ENCODE measurements around the gene MAMDC2. TPM values are rescaled to one million over a fixed set of nuclear protein-coding genes. Genes with fewer than 3 reads are reported as not detected.

Gene MAMDC2
- total and polyA plus RNA-seq, 4 donors, result 2.0 to 14.6 (median 6.2) TPM

DNA sequence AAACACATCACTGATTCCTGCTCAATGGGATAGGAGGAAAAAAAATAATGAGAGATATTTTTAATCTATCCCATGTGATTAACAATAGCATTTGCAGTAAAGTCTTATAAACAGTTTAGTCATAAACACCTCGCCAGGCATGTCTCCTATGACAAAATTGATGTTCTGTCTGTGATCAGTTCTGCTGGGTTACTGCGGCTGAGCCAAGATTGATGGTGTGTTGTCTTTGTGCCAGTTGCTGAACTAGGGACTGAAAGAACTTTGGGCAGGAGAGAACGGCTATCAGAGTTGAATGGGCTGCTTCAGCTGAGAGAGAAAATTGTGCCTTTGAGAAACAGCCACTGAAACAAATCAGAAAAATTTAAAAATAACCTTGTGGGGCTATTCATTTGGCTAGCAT, 37.3 kb upstream of the MAMDC2 start:
- Histone ChIP-seq H3K4me1 (ENCODE audit: control insufficient read depth in 1 of 2, insufficient read depth in 2 of 2, low read length in 2 of 2) (no peaks in the 10 kb centered on the region), H3K9me3 (ENCODE audit: control insufficient read depth, low read length) (no peaks in the 10 kb centered on the region), H3K4me3 (ENCODE audit: low read length in 2 of 2) (no peak overlapping the region), H3K27me3 (ENCODE audit: control insufficient read depth in 1 of 2, insufficient read depth in 2 of 2, low read length in 1 of 2) (no peaks in the 10 kb centered on the region), H3K27ac (ENCODE audit: low read depth in 1 of 2, low read length in 2 of 2) (no peak overlapping the region), H3K36me3 (ENCODE audit: control insufficient read depth in 1 of 2, insufficient read depth in 2 of 2, low read length in 1 of 2) (no peaks in the 10 kb centered on the region)
- intact Hi-C loops (cut with DNase I), result no loop called here
- DNase-seq (no peak), ATAC-seq (ENCODE audit: low FRiP score) (no peak)
- 27 to 50% methylated on average over 3 of the region's 3 CpGs for WGBS, 2 donors

DNA sequence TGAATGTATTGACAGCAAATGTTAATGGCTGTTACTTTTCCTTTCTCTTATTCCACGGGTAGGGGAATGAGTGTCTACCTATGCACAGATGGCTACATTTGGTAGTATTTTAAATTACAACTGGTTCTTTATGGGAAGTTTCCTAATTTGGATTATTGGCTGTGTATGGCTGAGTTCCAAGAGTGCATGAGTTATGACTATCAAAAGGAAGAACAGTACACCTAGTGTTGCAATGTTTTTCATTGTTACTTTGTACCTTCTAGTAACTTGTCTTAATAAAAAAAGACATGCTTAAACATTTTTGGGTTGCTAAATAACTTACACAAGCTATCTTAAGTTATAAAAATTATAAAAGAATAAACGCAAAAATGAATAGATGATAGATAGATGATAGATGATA, 35.8 kb upstream of the MAMDC2 start:
- Histone ChIP-seq H3K4me3 (ENCODE audit: low read length in 2 of 2) (no peak overlapping the region), H3K36me3 (ENCODE audit: control insufficient read depth in 1 of 2, insufficient read depth in 2 of 2, low read length in 1 of 2) (no peaks in the 10 kb centered on the region), H3K4me1 (ENCODE audit: control insufficient read depth in 1 of 2, insufficient read depth in 2 of 2, low read length in 2 of 2) (no peaks in the 10 kb centered on the region), H3K27me3 (ENCODE audit: control insufficient read depth in 1 of 2, insufficient read depth in 2 of 2, low read length in 1 of 2) (no peaks in the 10 kb centered on the region), H3K27ac (ENCODE audit: low read depth in 1 of 2, low read length in 2 of 2) (no peak overlapping the region), H3K9me3 (ENCODE audit: control insufficient read depth, low read length) (no peaks in the 10 kb centered on the region)
- 86 to 90% methylated on average over 2 of the region's 2 CpGs for WGBS, 2 donors
- ATAC-seq (ENCODE audit: low FRiP score) (no peak), DNase-seq (no peak)
- intact Hi-C loops (cut with DNase I), result no loop called here

DNA sequence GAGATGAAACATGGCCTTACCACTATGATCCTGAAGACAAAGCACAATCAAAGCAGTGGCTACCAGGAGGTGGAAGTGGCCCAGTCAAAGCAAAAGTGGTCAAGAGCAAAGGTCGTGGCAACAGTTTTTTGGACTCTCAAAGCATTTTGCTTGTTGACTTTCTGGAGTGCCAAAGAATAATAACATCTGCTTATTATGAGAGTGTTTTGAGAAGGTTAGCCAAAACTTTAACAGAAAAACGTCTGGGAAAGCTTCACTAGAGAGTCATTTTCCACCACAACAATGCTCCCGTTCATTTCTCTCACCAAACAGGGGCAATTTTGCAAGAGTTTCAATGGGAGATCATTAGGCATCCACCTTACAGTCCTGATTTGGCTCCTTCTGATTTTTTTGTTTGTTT, 33.6 kb upstream of the MAMDC2 start:
- Histone ChIP-seq H3K27me3 (ENCODE audit: control insufficient read depth in 1 of 2, insufficient read depth in 2 of 2, low read length in 1 of 2) (no peaks in the 10 kb centered on the region), H3K4me1 (ENCODE audit: control insufficient read depth in 1 of 2, insufficient read depth in 2 of 2, low read length in 2 of 2) (no peaks in the 10 kb centered on the region), H3K36me3 (ENCODE audit: control insufficient read depth in 1 of 2, insufficient read depth in 2 of 2, low read length in 1 of 2) (no peaks in the 10 kb centered on the region), H3K9me3 (ENCODE audit: control insufficient read depth, low read length) (no peaks in the 10 kb centered on the region), H3K4me3 (ENCODE audit: low read length in 2 of 2) (no peak overlapping the region), H3K27ac (ENCODE audit: low read depth in 1 of 2, low read length in 2 of 2) (no peak overlapping the region)
- ATAC-seq (ENCODE audit: low FRiP score) (no peak), DNase-seq (no peak)
- 22 to 29% methylated on average over 3 of the region's 3 CpGs for WGBS, 2 donors
- intact Hi-C loops (cut with DNase I), result no loop called here

DNA sequence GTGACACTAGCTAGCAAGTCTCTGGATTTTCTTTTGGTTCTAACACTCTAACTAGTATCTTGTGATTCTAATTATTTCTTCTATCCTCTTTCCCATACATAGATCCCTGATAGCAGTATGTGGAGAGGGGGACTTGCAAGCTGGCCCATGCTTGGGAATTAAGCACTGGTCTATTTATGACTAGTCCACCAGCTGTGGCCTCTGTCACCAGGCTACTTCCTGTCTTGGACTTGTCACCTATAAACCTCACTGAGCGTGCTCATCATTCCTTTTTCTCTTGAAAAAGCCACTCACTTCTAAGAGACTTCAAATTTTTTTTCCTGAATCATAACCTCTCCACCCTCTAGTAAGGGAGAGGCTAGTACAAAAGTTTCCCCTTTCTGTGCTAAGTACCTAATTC, 32.3 kb upstream of the MAMDC2 start:
- 91 to 95% methylated on average over 1 of the region's 1 CpG for WGBS, 2 donors
- no peak overlapping the region for H3K27ac ChIP-seq (ENCODE audit: low read depth in 1 of 2, low read length in 2 of 2)
- no peaks in the 10 kb centered on the region for H3K4me1 ChIP-seq (ENCODE audit: control insufficient read depth in 1 of 2, insufficient read depth in 2 of 2, low read length in 2 of 2)
- H3K4me3 ChIP-seq (ENCODE audit: low read length in 2 of 2), result no peak overlapping the region
- intact Hi-C loops (cut with DNase I), result no loop called here
- no peaks in the 10 kb centered on the region for H3K36me3 ChIP-seq (ENCODE audit: control insufficient read depth in 1 of 2, insufficient read depth in 2 of 2, low read length in 1 of 2)
- ATAC-seq (ENCODE audit: low FRiP score) (no peak), DNase-seq (no peak)
- no peaks in the 10 kb centered on the region for H3K9me3 ChIP-seq (ENCODE audit: control insufficient read depth, low read length)
- no peaks in the 10 kb centered on the region for H3K27me3 ChIP-seq (ENCODE audit: control insufficient read depth in 1 of 2, insufficient read depth in 2 of 2, low read length in 1 of 2)

DNA sequence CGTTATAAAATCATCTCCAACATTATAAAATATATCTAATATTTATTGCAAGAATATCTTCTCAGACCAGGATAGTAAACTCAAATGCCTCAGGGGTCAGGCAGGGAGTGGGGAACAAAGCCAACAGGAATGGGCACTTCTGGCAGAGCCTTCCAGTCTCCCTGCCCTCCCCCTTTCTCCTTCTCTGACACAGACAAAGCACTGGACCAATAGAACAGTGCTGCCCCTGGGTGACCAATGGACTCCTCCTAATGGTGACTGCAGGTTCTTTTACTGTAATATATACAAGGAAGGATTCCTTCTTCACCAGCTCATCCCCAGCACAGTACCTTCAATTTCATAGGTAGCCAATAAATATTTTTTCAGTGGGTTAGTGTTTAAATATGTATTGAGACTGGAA, 31.1 kb upstream of the MAMDC2 start:
- H3K27me3 ChIP-seq (ENCODE audit: control insufficient read depth in 1 of 2, insufficient read depth in 2 of 2, low read length in 1 of 2), result no peaks in the 10 kb centered on the region
- no peaks in the 10 kb centered on the region for H3K4me1 ChIP-seq (ENCODE audit: control insufficient read depth in 1 of 2, insufficient read depth in 2 of 2, low read length in 2 of 2)
- no peak for DNase-seq
- no peaks in the 10 kb centered on the region for H3K36me3 ChIP-seq (ENCODE audit: control insufficient read depth in 1 of 2, insufficient read depth in 2 of 2, low read length in 1 of 2)
- 29 to 32% methylated on average over 1 of the region's 1 CpG for WGBS, 2 donors
- no peak overlapping the region for H3K4me3 ChIP-seq (ENCODE audit: low read length in 2 of 2)
- intact Hi-C loops (cut with DNase I), result no loop called here
- H3K9me3 ChIP-seq (ENCODE audit: control insufficient read depth, low read length), result no peaks in the 10 kb centered on the region
- ATAC-seq (ENCODE audit: low FRiP score), result no peak
- H3K27ac ChIP-seq (ENCODE audit: low read depth in 1 of 2, low read length in 2 of 2), result no peak overlapping the region

DNA sequence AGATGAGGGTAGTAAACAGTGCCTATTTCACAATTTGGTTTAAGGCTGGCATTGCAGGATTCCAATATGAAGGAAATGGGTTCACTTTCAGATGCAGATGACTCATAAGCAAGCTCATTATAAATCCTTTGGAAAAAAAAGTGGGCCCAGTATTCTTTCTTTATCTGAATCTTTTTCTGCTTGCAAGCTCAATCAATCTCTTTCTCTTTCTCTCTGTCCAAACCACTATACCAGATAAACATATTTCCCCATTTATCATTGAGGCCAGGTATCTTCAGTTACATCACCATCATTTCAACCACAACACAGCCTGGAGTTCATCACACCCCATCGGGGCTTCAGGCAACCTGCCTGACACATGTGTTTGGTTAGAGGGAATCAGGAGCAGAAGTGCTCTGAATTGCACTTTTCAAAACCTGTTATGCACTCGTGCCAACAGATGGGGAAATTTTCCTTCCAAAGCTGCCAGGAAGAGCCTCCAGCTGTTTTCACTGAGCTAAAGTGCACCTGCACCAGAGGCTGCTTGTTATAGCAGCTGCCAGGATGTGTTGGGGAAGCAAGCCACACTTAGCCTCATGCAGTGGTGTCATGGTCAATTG, 30.0 kb upstream of the MAMDC2 start:
- Histone ChIP-seq H3K9me3 (ENCODE audit: control insufficient read depth, low read length) (no peaks in the 10 kb centered on the region), H3K27ac (ENCODE audit: low read depth in 1 of 2, low read length in 2 of 2) (no peak overlapping the region), H3K27me3 (ENCODE audit: control insufficient read depth in 1 of 2, insufficient read depth in 2 of 2, low read length in 1 of 2) (no peaks in the 10 kb centered on the region), H3K4me3 (ENCODE audit: low read length in 2 of 2) (no peak overlapping the region), H3K36me3 (ENCODE audit: control insufficient read depth in 1 of 2, insufficient read depth in 2 of 2, low read length in 1 of 2) (no peaks in the 10 kb centered on the region), H3K4me1 (ENCODE audit: control insufficient read depth in 1 of 2, insufficient read depth in 2 of 2, low read length in 2 of 2) (no peaks in the 10 kb centered on the region)
- WGBS, 2 donors, result 78 to 88% methylated on average over 2 of the region's 2 CpGs
- ATAC-seq (ENCODE audit: low FRiP score) (no peak), DNase-seq (no peak)
- intact Hi-C loops (cut with DNase I), result no loop called here

DNA sequence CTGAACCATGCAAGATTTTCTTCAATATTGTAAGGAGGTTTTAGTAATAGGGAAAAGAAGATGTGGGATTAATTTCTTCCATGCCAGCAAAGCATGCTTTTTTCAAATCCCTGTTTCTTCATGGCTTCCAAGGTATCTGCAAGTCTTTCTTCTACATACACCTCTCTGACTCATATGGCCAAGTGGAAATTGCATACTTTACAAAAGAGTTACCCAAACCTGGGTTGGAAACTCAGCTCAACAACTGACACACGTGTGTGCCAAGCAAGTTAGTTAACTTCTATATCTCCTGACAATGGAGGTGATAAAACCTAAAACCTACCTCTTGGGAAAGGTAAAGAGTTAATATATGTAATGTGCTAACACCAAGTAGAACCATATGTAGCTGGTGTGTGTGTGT, 28.5 kb upstream of the MAMDC2 start:
- DNase-seq (no peak), ATAC-seq (ENCODE audit: low FRiP score) (no peak)
- Histone ChIP-seq H3K27me3 (ENCODE audit: control insufficient read depth in 1 of 2, insufficient read depth in 2 of 2, low read length in 1 of 2) (no peaks in the 10 kb centered on the region), H3K36me3 (ENCODE audit: control insufficient read depth in 1 of 2, insufficient read depth in 2 of 2, low read length in 1 of 2) (no peaks in the 10 kb centered on the region), H3K9me3 (ENCODE audit: control insufficient read depth, low read length) (no peaks in the 10 kb centered on the region), H3K27ac (ENCODE audit: low read depth in 1 of 2, low read length in 2 of 2) (no peak overlapping the region), H3K4me3 (ENCODE audit: low read length in 2 of 2) (no peak overlapping the region), H3K4me1 (ENCODE audit: control insufficient read depth in 1 of 2, insufficient read depth in 2 of 2, low read length in 2 of 2) (no peaks in the 10 kb centered on the region)
- WGBS, 2 donors, result 85 to 92% methylated on average over 1 of the region's 1 CpG
- intact Hi-C loops (cut with DNase I), result no loop called here

DNA sequence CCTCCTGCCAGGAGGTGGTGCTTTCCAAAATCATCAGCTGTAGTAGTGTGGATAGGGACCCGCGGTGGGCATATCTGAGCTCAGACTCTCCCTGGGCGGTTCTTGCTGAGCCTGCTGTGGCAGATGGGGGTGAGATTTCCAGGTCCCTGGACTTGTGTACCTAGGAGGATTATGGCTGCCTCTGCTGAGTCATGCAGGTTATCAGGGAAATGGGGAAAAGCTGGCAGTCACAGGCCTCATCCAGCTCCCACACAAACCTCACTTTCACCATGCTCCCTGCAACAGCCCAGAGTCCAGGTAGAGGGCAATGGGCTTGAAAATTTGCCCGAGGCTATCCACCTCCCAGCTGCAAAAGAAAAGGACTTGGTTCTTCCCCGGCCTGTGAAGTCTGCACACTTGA, 23.4 kb upstream of the MAMDC2 start:
- DNase-seq (no peak), ATAC-seq (ENCODE audit: low FRiP score) (no peak)
- H3K4me3 ChIP-seq (ENCODE audit: low read length in 2 of 2), result no peak overlapping the region
- no peaks in the 10 kb centered on the region for H3K4me1 ChIP-seq (ENCODE audit: control insufficient read depth in 1 of 2, insufficient read depth in 2 of 2, low read length in 2 of 2)
- no peaks in the 10 kb centered on the region for H3K27me3 ChIP-seq (ENCODE audit: control insufficient read depth in 1 of 2, insufficient read depth in 2 of 2, low read length in 1 of 2)
- 77 to 82% methylated on average over 5 of the region's 5 CpGs for WGBS, 2 donors
- H3K36me3 ChIP-seq (ENCODE audit: control insufficient read depth in 1 of 2, insufficient read depth in 2 of 2, low read length in 1 of 2), result no peaks in the 10 kb centered on the region
- intact Hi-C loops (cut with DNase I), result no loop called here
- H3K9me3 ChIP-seq (ENCODE audit: control insufficient read depth, low read length), result no peaks in the 10 kb centered on the region
- no peak overlapping the region for H3K27ac ChIP-seq (ENCODE audit: low read depth in 1 of 2, low read length in 2 of 2)

DNA sequence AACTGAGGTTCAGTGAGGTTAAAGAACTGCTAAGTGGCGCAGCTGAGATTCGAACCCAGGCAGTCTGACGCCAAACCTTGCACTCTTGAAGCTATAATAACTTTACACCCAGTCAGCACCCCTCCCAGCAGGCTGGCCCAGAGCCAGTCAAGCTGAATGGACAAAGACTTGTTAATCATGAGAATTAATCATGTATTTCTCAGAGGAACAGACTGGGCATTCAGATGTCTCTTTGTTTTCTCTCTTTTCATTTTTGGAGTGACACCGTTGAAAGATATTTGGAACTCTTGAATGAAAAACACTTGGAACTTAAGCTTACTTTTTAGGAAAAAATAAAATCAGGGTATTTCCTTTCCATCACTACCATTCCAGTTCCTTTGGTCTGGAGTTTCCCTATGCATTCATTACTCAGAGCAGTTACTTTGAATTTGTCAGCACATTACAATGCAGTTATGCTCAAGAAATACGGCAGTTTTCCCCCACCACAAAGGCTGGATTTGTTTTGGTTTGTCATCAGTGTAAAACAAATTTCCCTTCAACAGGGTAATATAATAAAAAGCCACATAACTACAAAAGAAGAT, 22.6 kb upstream of the MAMDC2 start:
- Histone ChIP-seq H3K27me3 (ENCODE audit: control insufficient read depth in 1 of 2, insufficient read depth in 2 of 2, low read length in 1 of 2) (no peaks in the 10 kb centered on the region), H3K4me3 (ENCODE audit: low read length in 2 of 2) (no peak overlapping the region), H3K9me3 (ENCODE audit: control insufficient read depth, low read length) (no peaks in the 10 kb centered on the region), H3K4me1 (ENCODE audit: control insufficient read depth in 1 of 2, insufficient read depth in 2 of 2, low read length in 2 of 2) (no peaks in the 10 kb centered on the region), H3K27ac (ENCODE audit: low read depth in 1 of 2, low read length in 2 of 2) (no peak overlapping the region), H3K36me3 (ENCODE audit: control insufficient read depth in 1 of 2, insufficient read depth in 2 of 2, low read length in 1 of 2) (no peaks in the 10 kb centered on the region)
- ATAC-seq (ENCODE audit: low FRiP score), result no peak
- no peak for DNase-seq
- 38 to 44% methylated on average over 5 of the region's 5 CpGs for WGBS, 2 donors
- intact Hi-C loops (cut with DNase I), result no loop called here
